Activated T-helper 2 cell treated with anti-CD3 and anti-CD28 coated beads, Interferon-gamma antibody, Interleukin-2, Interleukin-4, amounts not matched to agents 10 μg/mL and 5 μg/mL and 100 μg/mL, durations not matched to agents 14 hours and 24 hours and 36 hours (primary cell): Measurements from ENCODE around the gene TAF10. TPM values are rescaled to one million over a fixed set of nuclear protein-coding genes. Genes with fewer than 3 reads are reported as not detected.

Experiments
- DNase-seq: peaks from one replicate; pipeline ENCODE4 v3.0.0; 2021; ENCODE audit warnings: low spot score
- H3K27ac Mint-ChIP-seq: one replicate; pipeline ENCODE4 v1.8.0; 2021; ENCODE audit warnings: mixed read lengths
- H3K27me3 Mint-ChIP-seq: one replicate; pipeline ENCODE4 v1.8.0; 2021; ENCODE audit warnings: low read depth, mixed read lengths
- H3K36me3 Mint-ChIP-seq: one replicate; pipeline ENCODE4 v1.8.0; 2021; ENCODE audit warnings: low read depth, mixed read lengths
- H3K4me1 Mint-ChIP-seq: one replicate; pipeline ENCODE4 v1.8.0; 2021; ENCODE audit warnings: low read depth, mixed read lengths
- H3K4me3 Mint-ChIP-seq: one replicate; pipeline ENCODE4 v1.8.0; 2021; ENCODE audit warnings: low read depth, mild to moderate bottlenecking, moderate library complexity, mixed read lengths
- H3K9me3 Mint-ChIP-seq: one replicate; pipeline ENCODE4 v1.8.0; 2021; ENCODE audit warnings: mixed read lengths
- intact Hi-C: fragments of 100-400 bp; cut with micrococcal nuclease; formaldehyde crosslinking; loops from one replicate; pipeline ENCODE4 v1.15.1; 2023
- total RNA-seq: library from RNA; stranded (reverse); gene quantifications from 2 replicates; pipeline ENCODE4 v1.2.3, GENCODE V29; 2022

The TAF10 gene
- total RNA-seq, 1 donor from 2014 or later, result 134 TPM

GRCh38 chr11:6571434-6572008, 40.5 kb downstream of the TAF10 start:
- H3K4me1 Mint-ChIP-seq, result no peaks in the 10 kb centered on the region
- no peak for DNase-seq
- intact Hi-C loops, result no loop called here
- H3K27ac Mint-ChIP-seq, result no peak overlapping the region
- no peaks in the 10 kb centered on the region for H3K36me3 Mint-ChIP-seq
- no peak overlapping the region for H3K4me3 Mint-ChIP-seq
- no peaks in the 10 kb centered on the region for H3K27me3 Mint-ChIP-seq
- no peaks in the 10 kb centered on the region for H3K9me3 Mint-ChIP-seq

GRCh38 chr11:6570691-6571427, 41.2 kb downstream of the TAF10 start:
- intact Hi-C loops, result no loop called here
- H3K27ac Mint-ChIP-seq, result no peak overlapping the region
- no peak for DNase-seq
- H3K27me3 Mint-ChIP-seq, result no peaks in the 10 kb centered on the region
- H3K4me1 Mint-ChIP-seq, result no peaks in the 10 kb centered on the region
- H3K4me3 Mint-ChIP-seq, result no peak overlapping the region
- H3K36me3 Mint-ChIP-seq, result no peaks in the 10 kb centered on the region
- H3K9me3 Mint-ChIP-seq, result no peaks in the 10 kb centered on the region

- H3K4me1 Mint-ChIP-seq, result no peaks in the 10 kb centered on the region
- intact Hi-C loops, result no loop called here
- H3K27me3 Mint-ChIP-seq, result no peaks in the 10 kb centered on the region
- DNase-seq, result no peak
- no peaks in the 10 kb centered on the region for H3K9me3 Mint-ChIP-seq
- H3K27ac Mint-ChIP-seq, result no peak overlapping the region
- peaks cover 3% of the 10 kb centered on the region for H3K36me3 Mint-ChIP-seq
- H3K4me3 Mint-ChIP-seq, result no peak overlapping the region
These were observed 42.3 kb downstream of the TAF10 start for GRCh38 chr11:6569706-6570105.

GRCh38 chr11:6568191-6568918, 43.7 kb downstream of the TAF10 start:
- no peaks in the 10 kb centered on the region for H3K9me3 Mint-ChIP-seq
- peaks cover 6% of the 10 kb centered on the region for H3K36me3 Mint-ChIP-seq
- DNase-seq, result no peak
- intact Hi-C loops, result no loop called here
- no peak overlapping the region for H3K27ac Mint-ChIP-seq
- no peak overlapping the region for H3K4me3 Mint-ChIP-seq
- H3K4me1 Mint-ChIP-seq, result no peaks in the 10 kb centered on the region
- H3K27me3 Mint-ChIP-seq, result no peaks in the 10 kb centered on the region

GRCh38 chr11:6567371-6567745, 44.7 kb downstream of the TAF10 start:
- Mint-ChIP-seq H3K4me1 (no peaks in the 10 kb centered on the region), H3K36me3 (peaks cover 6% of the 10 kb centered on the region), H3K9me3 (no peaks in the 10 kb centered on the region), H3K27ac (no peak overlapping the region), H3K27me3 (no peaks in the 10 kb centered on the region), H3K4me3 (no peak overlapping the region)
- DNase-seq, result no peak
- intact Hi-C loops, result no loop called here

GRCh38 chr11:6566704-6567370, 45.2 kb downstream of the TAF10 start:
- Mint-ChIP-seq H3K4me1 (no peaks in the 10 kb centered on the region), H3K9me3 (no peaks in the 10 kb centered on the region), H3K27ac (no peak overlapping the region), H3K4me3 (no peak overlapping the region), H3K27me3 (no peaks in the 10 kb centered on the region), H3K36me3 (peaks cover 7% of the 10 kb centered on the region)
- intact Hi-C loops, result no loop called here
- no peak for DNase-seq

GRCh38 chr11:6565988-6566703, 45.9 kb downstream of the TAF10 start:
- DNase-seq, result no peak
- Mint-ChIP-seq H3K4me3 (no peak overlapping the region), H3K27ac (no peak overlapping the region), H3K36me3 (peaks cover 11% of the 10 kb centered on the region), H3K27me3 (no peaks in the 10 kb centered on the region), H3K4me1 (no peaks in the 10 kb centered on the region), H3K9me3 (no peaks in the 10 kb centered on the region)
- intact Hi-C loops, result no loop called here

- H3K36me3 Mint-ChIP-seq, result peaks cover 11% of the 10 kb centered on the region
- no peaks in the 10 kb centered on the region for H3K4me1 Mint-ChIP-seq
- no peak for DNase-seq
- H3K27me3 Mint-ChIP-seq, result no peaks in the 10 kb centered on the region
- H3K9me3 Mint-ChIP-seq, result no peaks in the 10 kb centered on the region
- no peak overlapping the region for H3K27ac Mint-ChIP-seq
- intact Hi-C loops, result no loop called here
- H3K4me3 Mint-ChIP-seq, result no peak overlapping the region
These were observed 46.7 kb downstream of the TAF10 start for GRCh38 chr11:6565325-6565724.

- Mint-ChIP-seq H3K9me3 (no peaks in the 10 kb centered on the region), H3K27ac (no peak overlapping the region), H3K27me3 (no peaks in the 10 kb centered on the region), H3K4me1 (no peaks in the 10 kb centered on the region), H3K36me3 (peaks cover 11% of the 10 kb centered on the region), H3K4me3 (no peak overlapping the region)
- intact Hi-C loops, result no loop called here
- DNase-seq, result no peak
These were observed 48.3 kb downstream of the TAF10 start for GRCh38 chr11:6563667-6564066.

GRCh38 chr11:6563121-6563619, 48.8 kb downstream of the TAF10 start:
- no peaks in the 10 kb centered on the region for H3K9me3 Mint-ChIP-seq
- DNase-seq, result no peak
- no peak overlapping the region for H3K27ac Mint-ChIP-seq
- no peak overlapping the region for H3K4me3 Mint-ChIP-seq
- no peaks in the 10 kb centered on the region for H3K27me3 Mint-ChIP-seq
- H3K36me3 Mint-ChIP-seq, result peaks cover 11% of the 10 kb centered on the region
- intact Hi-C loops, result no loop called here
- no peaks in the 10 kb centered on the region for H3K4me1 Mint-ChIP-seq

- no peak overlapping the region for H3K4me3 Mint-ChIP-seq
- no peaks in the 10 kb centered on the region for H3K27me3 Mint-ChIP-seq
- no peaks in the 10 kb centered on the region for H3K4me1 Mint-ChIP-seq
- no peaks in the 10 kb centered on the region for H3K9me3 Mint-ChIP-seq
- intact Hi-C loops, result no loop called here
- no peak overlapping the region for H3K27ac Mint-ChIP-seq
- peaks cover 11% of the 10 kb centered on the region for H3K36me3 Mint-ChIP-seq
- DNase-seq, result no peak
These were observed 50.7 kb downstream of the TAF10 start for GRCh38 chr11:6561288-6561687.
